Skeletal muscle satellite cell (primary cell): ENCODE data around the gene FNBP1.
A peak's percentile ranks its signal among the peaks of the same experiment; 100 is the strongest.
"Not testable (repeated sequence)": the region's sequence is repeated elsewhere in the genome, so short reads cannot be mapped to it uniquely, and the experiment has no call there.

Experiments used
- H3K27me3 ChIP-seq: 2 replicates; pipeline ENCODE4 v1.7.0; 2013; ENCODE audit warnings: low read length; ENCODE audit not compliant: control insufficient read depth, insufficient read depth
- H3K36me3 ChIP-seq: 2 replicates; pipeline ENCODE4 v1.7.0; 2013; ENCODE audit warnings: mild to moderate bottlenecking, control low read depth, low read length; ENCODE audit not compliant: insufficient read depth
- H3K4me1 ChIP-seq: 2 replicates; pipeline ENCODE4 v1.7.0; 2013; ENCODE audit warnings: low read length; ENCODE audit not compliant: control insufficient read depth, insufficient read depth
- H3K4me2 ChIP-seq: 2 replicates; pipeline ENCODE4 v1.7.0; 2013; ENCODE audit warnings: mild to moderate bottlenecking, low read length
- H3K4me3 ChIP-seq: 2 replicates; pipeline ENCODE4 v1.7.0; 2013; ENCODE audit warnings: low read length
- H3K9ac ChIP-seq: 2 replicates; pipeline ENCODE4 v1.7.0; 2013; ENCODE audit warnings: mild to moderate bottlenecking, low read depth, low read length, moderate library complexity
- H3K9me3 ChIP-seq: replicated peaks from 2 replicates; pipeline ENCODE4 v1.7.0; 2013; ENCODE audit warnings: mild to moderate bottlenecking, control low read depth, low read length

FNBP1 gene

GRCh38 chr9:129987047-129987446 lies 55.9 kb downstream of the FNBP1 start:
- no peaks in the 10 kb centered on the region for H3K27me3 ChIP-seq
- H3K9ac ChIP-seq: no peak overlapping the region
- no peaks in the 10 kb centered on the region for H3K9me3 ChIP-seq
- no peaks in the 10 kb centered on the region for H3K36me3 ChIP-seq
- peaks cover 33% of the 10 kb centered on the region for H3K4me1 ChIP-seq
- H3K4me2 ChIP-seq: no peak overlapping the region
- H3K4me3 ChIP-seq: no peak overlapping the region

GRCh38 chr9:129984589-129984988 lies 58.4 kb downstream of the FNBP1 start:
- not testable (repeated sequence) for H3K27me3 ChIP-seq, H3K4me3 ChIP-seq, H3K9me3 ChIP-seq, H3K36me3 ChIP-seq, H3K9ac ChIP-seq, H3K4me2 ChIP-seq
- H3K4me1 ChIP-seq: peaks cover 23% of the 10 kb centered on the region

- peaks cover 16% of the 10 kb centered on the region for H3K4me1 ChIP-seq
- peak overlapping the region; percentile 38 for H3K9ac ChIP-seq
- no peaks in the 10 kb centered on the region for H3K36me3 ChIP-seq
- no peaks in the 10 kb centered on the region for H3K9me3 ChIP-seq
- no peaks in the 10 kb centered on the region for H3K27me3 ChIP-seq
- no peak overlapping the region for H3K4me2 ChIP-seq
- no peak overlapping the region for H3K4me3 ChIP-seq
These were observed 59.1 kb downstream of the FNBP1 start for GRCh38 chr9:129983891-129984290.

- no peak overlapping the region for H3K9ac ChIP-seq
- peaks cover under 1% of the 10 kb centered on the region for H3K36me3 ChIP-seq
These were observed 61.6 kb downstream of the FNBP1 start for GRCh38 chr9:129981180-129981907.

GRCh38 chr9:129980224-129980623 lies 62.8 kb downstream of the FNBP1 start:
- not testable (repeated sequence) for H3K9me3 ChIP-seq, H3K4me2 ChIP-seq, H3K9ac ChIP-seq, H3K4me1 ChIP-seq, H3K4me3 ChIP-seq, H3K27me3 ChIP-seq, H3K36me3 ChIP-seq

More at GRCh38 chr9:129981180-129981907, 61.6 kb downstream of the FNBP1 start:
- Histone ChIP-seq H3K9me3 (no peaks in the 10 kb centered on the region), H3K4me2 (no peak overlapping the region), H3K27me3 (no peaks in the 10 kb centered on the region), H3K4me1 (peaks cover 10% of the 10 kb centered on the region), H3K4me3 (no peak overlapping the region)

GRCh38 chr9:129979071-129979745 lies 63.8 kb downstream of the FNBP1 start:
- H3K9me3 ChIP-seq: no peaks in the 10 kb centered on the region
- H3K27me3 ChIP-seq: no peaks in the 10 kb centered on the region
- H3K36me3 ChIP-seq: peaks cover 4% of the 10 kb centered on the region
- no peak overlapping the region for H3K4me2 ChIP-seq
- peaks cover 8% of the 10 kb centered on the region for H3K4me1 ChIP-seq
- no peak overlapping the region for H3K4me3 ChIP-seq
- no peak overlapping the region for H3K9ac ChIP-seq

- Histone ChIP-seq H3K4me3 (no peak overlapping the region), H3K4me1 (peaks cover 11% of the 10 kb centered on the region), H3K9me3 (no peaks in the 10 kb centered on the region), H3K36me3 (peaks cover 4% of the 10 kb centered on the region), H3K27me3 (no peaks in the 10 kb centered on the region), H3K9ac (no peak overlapping the region), H3K4me2 (no peak overlapping the region)
These were observed 70.2 kb downstream of the FNBP1 start for GRCh38 chr9:129972816-129973215.

GRCh38 chr9:129968690-129969485 lies 74.1 kb downstream of the FNBP1 start:
- Histone ChIP-seq H3K9ac (no peak overlapping the region), H3K4me2 (no peak overlapping the region), H3K36me3 (no peaks in the 10 kb centered on the region), H3K27me3 (no peaks in the 10 kb centered on the region), H3K4me3 (no peak overlapping the region), H3K4me1 (peaks cover 26% of the 10 kb centered on the region), H3K9me3 (no peaks in the 10 kb centered on the region)

GRCh38 chr9:129964901-129965734 lies 77.9 kb downstream of the FNBP1 start:
- Histone ChIP-seq H3K9me3 (no peaks in the 10 kb centered on the region), H3K4me3 (no peak overlapping the region), H3K4me1 (peaks cover 28% of the 10 kb centered on the region), H3K9ac (peak overlapping the region; percentile 42), H3K36me3 (no peaks in the 10 kb centered on the region), H3K27me3 (no peaks in the 10 kb centered on the region), H3K4me2 (peak overlapping the region; percentile 43)

GRCh38 chr9:129962889-129963703 lies 79.9 kb downstream of the FNBP1 start:
- Histone ChIP-seq H3K36me3 (no peaks in the 10 kb centered on the region), H3K4me2 (peak overlapping the region; percentile 79), H3K9ac (peak overlapping the region; percentile 77), H3K9me3 (no peaks in the 10 kb centered on the region), H3K4me3 (peak overlapping the region; percentile 64), H3K27me3 (no peaks in the 10 kb centered on the region), H3K4me1 (peaks cover 17% of the 10 kb centered on the region)
